ENCODE data around the gene PTCD3.

DNA sequence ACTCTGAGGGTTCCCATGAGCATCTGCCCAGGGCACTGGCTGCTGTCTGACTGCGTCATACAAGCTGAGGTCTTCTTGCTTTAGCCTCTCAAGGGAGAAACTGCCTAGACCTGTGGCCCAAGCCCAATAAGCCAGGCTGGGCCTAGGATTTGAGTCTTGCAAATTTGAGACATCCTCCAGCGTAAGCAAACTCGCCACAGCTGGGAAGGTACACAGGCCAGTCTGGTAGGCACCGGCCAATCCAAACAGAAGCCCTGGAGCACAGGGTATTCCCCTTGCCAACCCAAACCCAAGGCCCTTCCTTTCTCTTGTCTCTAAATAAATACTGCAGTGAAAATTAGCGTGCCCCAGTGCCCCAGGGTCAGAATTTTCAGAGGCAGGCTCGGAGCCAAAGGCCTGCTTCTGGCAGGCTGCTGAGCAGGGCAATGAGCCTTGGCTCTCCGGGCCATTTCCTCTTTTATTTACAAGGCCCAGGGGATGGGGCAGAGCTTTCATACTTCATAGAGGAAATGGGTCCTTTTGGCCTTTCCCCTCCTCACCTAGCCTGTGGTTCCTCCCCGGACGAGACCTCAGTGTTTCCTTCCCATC lies 33.7 kb upstream of the PTCD3 start:
- no peak for TF ChIP-seq POLR2A (IDR thresholded peaks at IDR 0.05)
- TF ChIP-seq, protein P1, sequence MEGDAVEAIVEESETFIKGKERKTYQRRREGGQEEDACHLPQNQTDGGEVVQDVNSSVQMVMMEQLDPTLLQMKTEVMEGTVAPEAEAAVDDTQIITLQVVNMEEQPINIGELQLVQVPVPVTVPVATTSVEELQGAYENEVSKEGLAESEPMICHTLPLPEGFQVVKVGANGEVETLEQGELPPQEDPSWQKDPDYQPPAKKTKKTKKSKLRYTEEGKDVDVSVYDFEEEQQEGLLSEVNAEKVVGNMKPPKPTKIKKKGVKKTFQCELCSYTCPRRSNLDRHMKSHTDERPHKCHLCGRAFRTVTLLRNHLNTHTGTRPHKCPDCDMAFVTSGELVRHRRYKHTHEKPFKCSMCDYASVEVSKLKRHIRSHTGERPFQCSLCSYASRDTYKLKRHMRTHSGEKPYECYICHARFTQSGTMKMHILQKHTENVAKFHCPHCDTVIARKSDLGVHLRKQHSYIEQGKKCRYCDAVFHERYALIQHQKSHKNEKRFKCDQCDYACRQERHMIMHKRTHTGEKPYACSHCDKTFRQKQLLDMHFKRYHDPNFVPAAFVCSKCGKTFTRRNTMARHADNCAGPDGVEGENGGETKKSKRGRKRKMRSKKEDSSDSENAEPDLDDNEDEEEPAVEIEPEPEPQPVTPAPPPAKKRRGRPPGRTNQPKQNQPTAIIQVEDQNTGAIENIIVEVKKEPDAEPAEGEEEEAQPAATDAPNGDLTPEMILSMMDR (IDR thresholded peaks at IDR 0.05): no peak

All from Peyer's patch (tissue), 4 donors.